H1 (cell line): ENCODE results near the gene NDUFA7. TPM values are rescaled to one million over a fixed set of nuclear protein-coding genes. Genes with fewer than 3 reads are reported as not detected.
A peak's percentile ranks its signal among the peaks of the same experiment; 100 is the strongest.

Experiments used
- EZH2 ChIP-seq: fragments of 200-600 bp; sonication (generic); IDR thresholded peaks from 2 replicates; pipeline ENCODE4 v1.7.1; 2012; ENCODE audit warnings: low read depth, mild to moderate bottlenecking, moderate library complexity, low read length, inconsistent platforms; ENCODE audit not compliant: severe bottlenecking
- JUN ChIP-seq: IDR thresholded peaks from 2 replicates; pipeline ENCODE4 v1.6.1; 2011; ENCODE audit warnings: low read depth, mild to moderate bottlenecking, improper control_type of control experiment, low read length
- POLR2A ChIP-seq, 2 experiments: IDR thresholded peaks; 1 replicate in 1 of 2; 2 replicates in 1 of 2; pipeline ENCODE4 v1.6.1; 2011; ENCODE audit warnings: low read depth in 2 of 2, low read length in 2 of 2, mild to moderate bottlenecking in 2 of 2; ENCODE audit errors: control extremely low read depth in 1 of 2
- RNF2 ChIP-seq: fragments of 200-900, 300-1000 bp; sonication (generic); IDR thresholded peaks from 2 replicates; pipeline ENCODE4 v1.7.1; 2016; ENCODE audit warnings: borderline replicate concordance, low read depth, mild to moderate bottlenecking, antibody characterized with exemption, low read length; ENCODE audit not compliant: poor library complexity, severe bottlenecking; ENCODE audit errors: missing control alignments
- SP1 ChIP-seq: IDR thresholded peaks from 2 replicates; pipeline ENCODE4 v1.6.1; 2011; ENCODE audit warnings: low read depth, low read length
- SRF ChIP-seq: IDR thresholded peaks from 2 replicates; pipeline ENCODE4 v1.6.1; 2011; ENCODE audit warnings: mild to moderate bottlenecking, low read depth, low read length, moderate library complexity
- polyA plus RNA-seq, 7 experiments: library from polyadenylated mRNA; depleted of rRNA in 3 of 7; stranded (reverse) in 5 of 7; unstranded in 2 of 7; fragments of >200 nt in 5 of 7; fragments of 200-250 nt in 2 of 7; gene quantifications; 1 replicate in 5 of 7; 2 replicates in 1 of 7; 4 replicates in 1 of 7; pipeline versions ENCODE4 v1.2.1 to v1.2.3, GENCODE V29; 2011 to 2013; ENCODE audit warnings: missing spikeins in 2 of 7, mixed read lengths in 2 of 7
- total RNA-seq: library from RNA; stranded (reverse); fragmentation: NEBNext Ultra II Directional; extraction: Animal tissue kit (Norgen Biotek cat#: 25700); gene quantifications from 2 replicates; pipeline ENCODE4 v1.2.1, GENCODE V29; 2021
- TF ChIP-seq, protein P1 (sequence below), 3 experiments: IDR thresholded peaks; 1 replicate in 2 of 3; 2 replicates in 1 of 3; pipeline versions ENCODE4 v1.5.1 to v1.6.1; 2011; ENCODE audit warnings: low read length in 3 of 3, mild to moderate bottlenecking in 3 of 3, inconsistent platforms in 2 of 3, low read depth in 1 of 3, moderate library complexity in 1 of 3; ENCODE audit not compliant: insufficient read depth in 1 of 3; ENCODE audit errors: control extremely low read depth in 1 of 3
- TF ChIP-seq, protein P2 (sequence below): IDR thresholded peaks from 2 replicates; pipeline ENCODE4 v1.6.1; 2012; ENCODE audit warnings: low read length, inconsistent platforms

The NDUFA7 gene
- total and polyA plus RNA-seq, 2 of the 8 experiments (the other 6 are each of a cell fraction or from before 2014, with no cell fraction given): 54.4 to 286 TPM

DNA sequence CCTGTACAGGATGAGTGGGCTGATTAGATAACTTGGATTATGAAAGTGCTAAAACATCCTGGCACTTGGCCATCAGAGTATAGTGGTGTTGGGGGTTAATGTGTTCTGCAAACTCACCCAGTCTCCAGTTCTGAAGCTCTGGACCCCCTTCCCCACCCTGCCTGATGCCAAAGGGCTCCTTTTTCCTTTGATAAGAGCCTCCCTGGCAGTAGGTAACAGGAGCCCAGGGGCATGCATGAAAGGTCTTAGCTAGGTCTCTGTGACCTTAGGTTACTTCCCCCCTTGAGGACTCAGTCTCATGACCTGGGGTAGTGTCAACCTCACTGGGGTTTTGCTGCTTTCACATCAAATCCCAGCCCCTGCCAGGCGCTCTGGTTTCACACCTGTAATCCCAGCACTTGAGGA lies 2.6 kb upstream of the NDUFA7 start (continued):
- TF ChIP-seq POLR2A (IDR thresholded peaks at IDR 0.05; ENCODE audit: control extremely low read depth in 1 of 2, low read depth in 2 of 2, low read length in 2 of 2): peak in 1 of 2 experiments; percentile 68; a peak in 2 of 3 replicates
- TF ChIP-seq SP1: no peak
- TF ChIP-seq, protein P1, sequence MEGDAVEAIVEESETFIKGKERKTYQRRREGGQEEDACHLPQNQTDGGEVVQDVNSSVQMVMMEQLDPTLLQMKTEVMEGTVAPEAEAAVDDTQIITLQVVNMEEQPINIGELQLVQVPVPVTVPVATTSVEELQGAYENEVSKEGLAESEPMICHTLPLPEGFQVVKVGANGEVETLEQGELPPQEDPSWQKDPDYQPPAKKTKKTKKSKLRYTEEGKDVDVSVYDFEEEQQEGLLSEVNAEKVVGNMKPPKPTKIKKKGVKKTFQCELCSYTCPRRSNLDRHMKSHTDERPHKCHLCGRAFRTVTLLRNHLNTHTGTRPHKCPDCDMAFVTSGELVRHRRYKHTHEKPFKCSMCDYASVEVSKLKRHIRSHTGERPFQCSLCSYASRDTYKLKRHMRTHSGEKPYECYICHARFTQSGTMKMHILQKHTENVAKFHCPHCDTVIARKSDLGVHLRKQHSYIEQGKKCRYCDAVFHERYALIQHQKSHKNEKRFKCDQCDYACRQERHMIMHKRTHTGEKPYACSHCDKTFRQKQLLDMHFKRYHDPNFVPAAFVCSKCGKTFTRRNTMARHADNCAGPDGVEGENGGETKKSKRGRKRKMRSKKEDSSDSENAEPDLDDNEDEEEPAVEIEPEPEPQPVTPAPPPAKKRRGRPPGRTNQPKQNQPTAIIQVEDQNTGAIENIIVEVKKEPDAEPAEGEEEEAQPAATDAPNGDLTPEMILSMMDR (IDR thresholded peaks at IDR 0.05; ENCODE audit: control extremely low read depth in 1 of 3, insufficient read depth in 1 of 3, low read depth in 1 of 3, low read length in 3 of 3): no peak
- TF ChIP-seq RNF2: no peak
- no peak for TF ChIP-seq SRF
- TF ChIP-seq JUN: no peak
- TF ChIP-seq, protein P2, sequence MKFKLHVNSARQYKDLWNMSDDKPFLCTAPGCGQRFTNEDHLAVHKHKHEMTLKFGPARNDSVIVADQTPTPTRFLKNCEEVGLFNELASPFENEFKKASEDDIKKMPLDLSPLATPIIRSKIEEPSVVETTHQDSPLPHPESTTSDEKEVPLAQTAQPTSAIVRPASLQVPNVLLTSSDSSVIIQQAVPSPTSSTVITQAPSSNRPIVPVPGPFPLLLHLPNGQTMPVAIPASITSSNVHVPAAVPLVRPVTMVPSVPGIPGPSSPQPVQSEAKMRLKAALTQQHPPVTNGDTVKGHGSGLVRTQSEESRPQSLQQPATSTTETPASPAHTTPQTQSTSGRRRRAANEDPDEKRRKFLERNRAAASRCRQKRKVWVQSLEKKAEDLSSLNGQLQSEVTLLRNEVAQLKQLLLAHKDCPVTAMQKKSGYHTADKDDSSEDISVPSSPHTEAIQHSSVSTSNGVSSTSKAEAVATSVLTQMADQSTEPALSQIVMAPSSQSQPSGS: peak; percentile 78; the same call in 1 of the 2 replicates
- no peak for TF ChIP-seq EZH2
- TF ChIP-seq, all 59 proteins: peak for 3
